Liver (tissue), 3 donors: ENCODE measurements around the gene ITPK1.

ENCODE experiments used
- ATF3 ChIP-seq: IDR thresholded peaks from 2 replicates; pipeline ENCODE4 v1.6.1; 2016; ENCODE audit warnings: antibody characterized with exemption
- CTCF ChIP-seq: fragments of 150-350 bp; IDR thresholded peaks from 2 replicates; pipeline ENCODE4 v1.5.1; 2017; ENCODE audit warnings: improper control_type of control experiment, low read depth, low read length; ENCODE audit not compliant: missing input control
- FOXA1 ChIP-seq: IDR thresholded peaks from 2 replicates; pipeline ENCODE4 v1.6.1; 2016; ENCODE audit warnings: antibody characterized with exemption
- GABPA ChIP-seq, 2 donors: IDR thresholded peaks in 1 of 2; conservative IDR thresholded peaks in 1 of 2; 2 replicates each; pipeline ENCODE4 v1.6.1; 2016; ENCODE audit warnings: antibody characterized with exemption in 2 of 2, mild to moderate bottlenecking in 1 of 2, moderate library complexity in 1 of 2
- JUND ChIP-seq, 2 donors: IDR thresholded peaks; 2 replicates each; pipeline ENCODE4 v1.6.1; 2016; ENCODE audit warnings: antibody characterized with exemption in 2 of 2
- MAX ChIP-seq: IDR thresholded peaks from 2 replicates; pipeline ENCODE4 v1.6.1; 2016; ENCODE audit warnings: antibody characterized with exemption
- NR2F2 ChIP-seq: IDR thresholded peaks from 2 replicates; pipeline ENCODE4 v1.6.1; 2016; ENCODE audit warnings: antibody characterized with exemption
- REST ChIP-seq: IDR thresholded peaks from 2 replicates; pipeline ENCODE4 v1.6.1; 2016; ENCODE audit warnings: antibody characterized with exemption, mild to moderate bottlenecking
- RXRA ChIP-seq, 2 donors: IDR thresholded peaks; 2 replicates each; pipeline ENCODE4 v1.6.1; 2017 to 2018; ENCODE audit warnings: antibody characterized with exemption in 2 of 2, mild to moderate bottlenecking in 1 of 2
- SP1 ChIP-seq: IDR thresholded peaks from 2 replicates; pipeline ENCODE4 v1.6.1; 2018; ENCODE audit warnings: antibody characterized with exemption, mild to moderate bottlenecking
- TAF1 ChIP-seq: conservative IDR thresholded peaks from 2 replicates; pipeline ENCODE4 v1.6.1; 2016; ENCODE audit warnings: antibody characterized with exemption, mild to moderate bottlenecking
- YY1 ChIP-seq: IDR thresholded peaks from 2 replicates; pipeline ENCODE4 v1.6.1; 2016; ENCODE audit warnings: antibody characterized with exemption, mild to moderate bottlenecking
- ZBTB33 ChIP-seq: IDR thresholded peaks from 2 replicates; pipeline ENCODE4 v1.6.1; 2016; ENCODE audit warnings: antibody characterized with exemption
- donor health status: healthy.
- donor health status: healthy.

- no peak for TF ChIP-seq CTCF
- TF ChIP-seq NR2F2, result no peak
- no peak for TF ChIP-seq GABPA (IDR thresholded peaks at IDR 0.05 in 1 of 2, conservative IDR thresholded peaks at IDR 0.05 in 1 of 2)
- no peak for TF ChIP-seq MAX
- no peak for TF ChIP-seq TAF1
- TF ChIP-seq SP1, result no peak
- no peak for TF ChIP-seq RXRA (IDR thresholded peaks at IDR 0.05)
- no peak for TF ChIP-seq YY1
- no peak for TF ChIP-seq JUND (IDR thresholded peaks at IDR 0.05)
- no peak for TF ChIP-seq REST
- TF ChIP-seq ATF3, result no peak
- no peak for TF ChIP-seq FOXA1
- no peak for TF ChIP-seq ZBTB33
Observed at GRCh38 chr14:92905667-92906066, 210.1 kb downstream of the ITPK1 start.
